Endodermal cell (in vitro differentiated cells): Measurements from ENCODE around the gene CBLB. TPM values are rescaled to one million over a fixed set of nuclear protein-coding genes. Genes with fewer than 3 reads are reported as not detected.
A peak's percentile ranks its signal among the peaks of the same experiment; 100 is the strongest.

ENCODE experiments used
- DNase-seq: peaks from one replicate; pipeline ENCODE4 v3.0.0-alpha.2; 2017
- H3K27ac ChIP-seq: 2 replicates; pipeline ENCODE4 v1.5.1; 2013; ENCODE audit warnings: mild to moderate bottlenecking, low read depth, low read length, moderate library complexity
- H3K27me3 ChIP-seq: 2 replicates; pipeline ENCODE4 v1.6.1; 2013; ENCODE audit warnings: mild to moderate bottlenecking, low read length, moderate library complexity; ENCODE audit not compliant: insufficient read depth, control insufficient read depth, poor library complexity, severe bottlenecking
- H3K36me3 ChIP-seq: 2 replicates; pipeline ENCODE4 v1.7.0; 2013; ENCODE audit warnings: mild to moderate bottlenecking, low read length, moderate library complexity; ENCODE audit not compliant: control insufficient read depth, insufficient read depth
- H3K4me1 ChIP-seq: one replicate; pipeline ENCODE4 v1.7.0; 2013; ENCODE audit warnings: low read length; ENCODE audit not compliant: control insufficient read depth, insufficient read depth
- H3K4me3 ChIP-seq: 2 replicates; pipeline ENCODE4 v1.5.1; 2013; ENCODE audit warnings: mild to moderate bottlenecking, low read length, moderate library complexity
- H3K9ac ChIP-seq: 2 replicates; pipeline ENCODE4 v1.6.1; 2013; ENCODE audit warnings: mild to moderate bottlenecking, low read length, moderate library complexity; ENCODE audit not compliant: poor library complexity, severe bottlenecking; ENCODE audit errors: extremely low read depth
- H3K9me3 ChIP-seq: 2 replicates; pipeline ENCODE4 v1.6.1; 2013; ENCODE audit warnings: mild to moderate bottlenecking, low read length, moderate library complexity; ENCODE audit not compliant: control insufficient read depth
- H3K27ac Mint-ChIP-seq: 2 replicates; pipeline ENCODE4 v1.8.0; 2020; ENCODE audit warnings: mixed read lengths
- H3K27me3 Mint-ChIP-seq: 2 replicates; pipeline ENCODE4 v1.8.0; 2021; ENCODE audit warnings: mild to moderate bottlenecking, mixed read lengths; ENCODE audit not compliant: insufficient read depth
- H3K36me3 Mint-ChIP-seq: 2 replicates; pipeline ENCODE4 v1.8.0; 2020; ENCODE audit warnings: low read depth, mixed read lengths
- H3K4me1 Mint-ChIP-seq: 2 replicates; pipeline ENCODE4 v1.8.0; 2020; ENCODE audit warnings: mixed read lengths
- H3K4me3 Mint-ChIP-seq: 2 replicates; pipeline ENCODE4 v1.8.0; 2020; ENCODE audit warnings: mild to moderate bottlenecking, moderate library complexity, mixed read lengths
- H3K9me3 Mint-ChIP-seq: 2 replicates; pipeline ENCODE4 v1.8.0; 2020; ENCODE audit warnings: mild to moderate bottlenecking, mixed read lengths
- WGBS, 2 experiments: methylation state at CpG; one replicate each; pipeline versions ENCODE4 v1.1.5 to v1.1.7; 2013; ENCODE audit warnings: missing lambda C conversion rate in 2 of 2, mixed read lengths in 1 of 2; ENCODE audit not compliant: insufficient coverage in 1 of 2, insufficient read length in 1 of 2; 5-methylcytosine and 5-hydroxymethylcytosine counted together
- total RNA-seq, 2 donors: library from RNA; stranded (reverse); fragmentation: NEBNext Ultra II Directional in 1 of 2; extraction: Animal tissue kit (Norgen Biotek cat#: 25700) in 1 of 2; gene quantifications; 2 replicates in 1 of 2; 3 replicates in 1 of 2; pipeline ENCODE4 v1.2.1, GENCODE V29; 2021
- TF ChIP-seq, protein P1 (sequence below): fragments of 200-600 bp; sonication (generic); conservative IDR thresholded peaks from 2 replicates; pipeline ENCODE4 v1.5.0; 2021; ENCODE audit warnings: antibody characterized with exemption, mild to moderate bottlenecking

Gene CBLB
- total RNA-seq, 2 donors from 2014 or later, result 45.4 to 60.5 TPM

DNA sequence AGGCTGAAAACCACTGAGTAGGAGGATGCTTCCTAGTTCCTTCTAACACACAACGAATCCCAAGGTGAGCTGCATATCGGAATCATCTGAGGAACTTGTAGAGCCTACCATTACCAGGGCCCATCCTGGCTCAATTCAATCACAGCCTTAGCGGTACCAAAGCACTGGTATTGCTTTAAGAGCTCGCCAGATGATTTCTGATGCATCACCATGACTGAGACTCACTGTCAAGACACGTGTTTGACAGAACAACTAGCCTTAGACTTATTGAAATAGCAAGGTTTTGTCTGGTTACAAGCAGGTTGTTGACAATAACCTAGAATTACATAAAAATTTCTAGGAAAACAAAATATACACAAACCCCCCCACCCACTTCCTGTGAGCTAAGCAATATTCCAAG is 68.5 kb downstream of the CBLB start:
- no peak overlapping the region for H3K27ac Mint-ChIP-seq
- WGBS, 2 experiments, result 71 to 83% methylated on average over 2 to 5 of the region's 5 CpGs
- H3K27ac ChIP-seq, result no peak overlapping the region
- TF ChIP-seq, protein P1, sequence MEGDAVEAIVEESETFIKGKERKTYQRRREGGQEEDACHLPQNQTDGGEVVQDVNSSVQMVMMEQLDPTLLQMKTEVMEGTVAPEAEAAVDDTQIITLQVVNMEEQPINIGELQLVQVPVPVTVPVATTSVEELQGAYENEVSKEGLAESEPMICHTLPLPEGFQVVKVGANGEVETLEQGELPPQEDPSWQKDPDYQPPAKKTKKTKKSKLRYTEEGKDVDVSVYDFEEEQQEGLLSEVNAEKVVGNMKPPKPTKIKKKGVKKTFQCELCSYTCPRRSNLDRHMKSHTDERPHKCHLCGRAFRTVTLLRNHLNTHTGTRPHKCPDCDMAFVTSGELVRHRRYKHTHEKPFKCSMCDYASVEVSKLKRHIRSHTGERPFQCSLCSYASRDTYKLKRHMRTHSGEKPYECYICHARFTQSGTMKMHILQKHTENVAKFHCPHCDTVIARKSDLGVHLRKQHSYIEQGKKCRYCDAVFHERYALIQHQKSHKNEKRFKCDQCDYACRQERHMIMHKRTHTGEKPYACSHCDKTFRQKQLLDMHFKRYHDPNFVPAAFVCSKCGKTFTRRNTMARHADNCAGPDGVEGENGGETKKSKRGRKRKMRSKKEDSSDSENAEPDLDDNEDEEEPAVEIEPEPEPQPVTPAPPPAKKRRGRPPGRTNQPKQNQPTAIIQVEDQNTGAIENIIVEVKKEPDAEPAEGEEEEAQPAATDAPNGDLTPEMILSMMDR, result no peak
- H3K9me3 ChIP-seq, result peaks cover 7% of the 10 kb centered on the region
- no peaks in the 10 kb centered on the region for H3K27me3 ChIP-seq
- peaks cover 34% of the 10 kb centered on the region for H3K4me1 Mint-ChIP-seq
- H3K27me3 Mint-ChIP-seq, result no peaks in the 10 kb centered on the region
- no peak overlapping the region for H3K9ac ChIP-seq
- no peaks in the 10 kb centered on the region for H3K36me3 ChIP-seq
- H3K9me3 Mint-ChIP-seq, result peaks cover 8% of the 10 kb centered on the region
- H3K36me3 Mint-ChIP-seq, result peaks cover 21% of the 10 kb centered on the region
- H3K4me3 ChIP-seq, result no peak overlapping the region
- no peak for DNase-seq
- H3K4me3 Mint-ChIP-seq, result no peak overlapping the region
- no peaks in the 10 kb centered on the region for H3K4me1 ChIP-seq

DNA sequence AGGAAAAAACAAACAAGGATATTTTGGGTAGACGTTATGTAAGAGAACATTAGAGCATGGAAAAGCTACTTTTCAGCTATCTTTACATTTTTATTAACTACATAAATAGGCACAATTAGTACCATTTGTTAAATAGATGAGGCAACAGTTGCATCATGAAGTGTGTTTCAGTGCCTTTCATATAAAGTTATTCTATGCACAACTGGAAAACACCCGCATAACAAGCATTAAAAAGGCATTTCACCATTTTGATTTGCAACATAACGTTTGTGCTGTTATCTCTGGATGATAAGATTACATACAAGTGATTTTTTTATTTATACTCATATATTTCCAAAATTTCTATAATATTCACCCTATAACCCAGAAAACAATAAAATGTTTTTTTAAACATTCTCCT is 69.5 kb downstream of the CBLB start:
- H3K27ac ChIP-seq, result no peak overlapping the region
- H3K36me3 Mint-ChIP-seq, result peaks cover 16% of the 10 kb centered on the region
- no peaks in the 10 kb centered on the region for H3K4me1 ChIP-seq
- TF ChIP-seq, protein P1, result no peak
- no peak overlapping the region for H3K4me3 ChIP-seq
- peaks cover 8% of the 10 kb centered on the region for H3K9me3 Mint-ChIP-seq
- H3K27ac Mint-ChIP-seq, result peak overlapping the region; percentile 16
- no peaks in the 10 kb centered on the region for H3K36me3 ChIP-seq
- DNase-seq, result no peak
- no peak overlapping the region for H3K9ac ChIP-seq
- 91% methylated on average over 3 of the region's 3 CpGs; no CpG with 5 or more reads in 1 of the 2 experiments for WGBS, 2 experiments
- peaks cover 7% of the 10 kb centered on the region for H3K9me3 ChIP-seq
- H3K27me3 Mint-ChIP-seq, result no peaks in the 10 kb centered on the region
- peaks cover 34% of the 10 kb centered on the region for H3K4me1 Mint-ChIP-seq
- H3K4me3 Mint-ChIP-seq, result no peak overlapping the region
- H3K27me3 ChIP-seq, result no peaks in the 10 kb centered on the region

DNA sequence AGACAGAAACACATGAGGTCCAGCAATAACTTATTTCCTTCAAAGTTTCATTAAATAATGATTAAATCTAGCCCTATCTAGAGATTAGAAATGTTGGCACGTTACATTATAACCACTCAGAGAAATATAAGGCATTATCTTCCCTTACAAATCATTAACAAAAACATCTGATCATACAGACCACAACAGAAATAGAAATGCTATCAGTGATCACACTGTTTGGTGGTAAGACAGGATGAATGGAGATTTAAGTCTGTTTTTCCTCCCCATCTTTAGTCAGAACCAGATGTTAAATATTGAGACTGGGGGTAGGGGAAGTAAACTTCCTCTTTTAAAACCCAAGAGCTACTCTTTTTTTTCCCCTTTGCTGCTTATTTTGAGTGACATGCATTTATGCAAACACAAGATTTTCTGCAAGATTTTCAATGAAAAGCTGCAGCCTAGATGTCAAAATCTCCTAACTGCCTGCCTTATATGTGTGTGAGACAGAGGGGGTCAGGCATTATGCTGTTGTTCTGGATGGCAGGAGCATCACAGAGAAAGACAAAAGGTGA is 70.4 kb downstream of the CBLB start:
- H3K4me3 ChIP-seq, result no peak overlapping the region
- peaks cover 7% of the 10 kb centered on the region for H3K9me3 ChIP-seq
- TF ChIP-seq, protein P1, result no peak
- Mint-ChIP-seq H3K4me1 (peaks cover 36% of the 10 kb centered on the region), H3K36me3 (peaks cover 16% of the 10 kb centered on the region), H3K9me3 (peaks cover 8% of the 10 kb centered on the region), H3K27ac (peak overlapping the region; percentile 16), H3K4me3 (no peak overlapping the region), H3K27me3 (no peaks in the 10 kb centered on the region)
- H3K4me1 ChIP-seq, result no peaks in the 10 kb centered on the region
- no peak overlapping the region for H3K27ac ChIP-seq
- no peak overlapping the region for H3K9ac ChIP-seq
- WGBS, 2 experiments, result 91 to 100% methylated on average over 1 of the region's 1 CpG
- H3K36me3 ChIP-seq, result no peaks in the 10 kb centered on the region
- DNase-seq, result no peak
- H3K27me3 ChIP-seq, result no peaks in the 10 kb centered on the region
